Fibroblast of mammary gland (primary cell): ENCODE results near the gene PHLDB1.
A peak's percentile ranks its signal among the peaks of the same experiment; 100 is the strongest.

ENCODE experiments used
- DNase-seq: peaks from one replicate; pipeline ENCODE4 v3.0.0-alpha.2; 2010; ENCODE audit warnings: low read depth
- H3K4me3 ChIP-seq: 2 replicates; pipeline ENCODE4 v1.5.1; 2011; ENCODE audit warnings: low read depth, mild to moderate bottlenecking, low read length, moderate library complexity; ENCODE audit not compliant: control insufficient read depth
- TF ChIP-seq, protein P1 (sequence below): conservative IDR thresholded peaks from 2 replicates; pipeline ENCODE4 v1.5.1; 2011; ENCODE audit warnings: low read depth, low read length, inconsistent platforms; ENCODE audit not compliant: control insufficient read depth, insufficient read depth

The PHLDB1 gene

DNA sequence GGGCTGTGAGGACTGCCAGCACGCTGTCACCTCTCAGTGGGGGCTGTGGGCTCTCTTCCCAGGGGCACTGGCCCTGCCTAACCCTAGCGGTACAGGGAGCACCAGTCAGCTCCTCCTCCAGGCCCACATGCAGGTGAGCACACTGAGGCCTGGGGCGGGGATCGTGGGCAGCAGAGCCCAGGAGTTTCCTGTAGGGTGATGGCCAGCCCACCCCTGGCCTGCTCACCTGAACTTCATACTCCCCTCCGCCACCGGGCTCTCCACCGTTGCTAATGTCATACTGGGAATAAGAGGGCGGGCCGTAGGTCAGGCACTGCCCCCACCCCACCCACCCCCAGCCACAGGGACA is 82.1 kb downstream of the PHLDB1 start:
- H3K4me3 ChIP-seq, result peak overlapping the region; percentile 31
- DNase-seq, result no peak
- TF ChIP-seq, protein P1, sequence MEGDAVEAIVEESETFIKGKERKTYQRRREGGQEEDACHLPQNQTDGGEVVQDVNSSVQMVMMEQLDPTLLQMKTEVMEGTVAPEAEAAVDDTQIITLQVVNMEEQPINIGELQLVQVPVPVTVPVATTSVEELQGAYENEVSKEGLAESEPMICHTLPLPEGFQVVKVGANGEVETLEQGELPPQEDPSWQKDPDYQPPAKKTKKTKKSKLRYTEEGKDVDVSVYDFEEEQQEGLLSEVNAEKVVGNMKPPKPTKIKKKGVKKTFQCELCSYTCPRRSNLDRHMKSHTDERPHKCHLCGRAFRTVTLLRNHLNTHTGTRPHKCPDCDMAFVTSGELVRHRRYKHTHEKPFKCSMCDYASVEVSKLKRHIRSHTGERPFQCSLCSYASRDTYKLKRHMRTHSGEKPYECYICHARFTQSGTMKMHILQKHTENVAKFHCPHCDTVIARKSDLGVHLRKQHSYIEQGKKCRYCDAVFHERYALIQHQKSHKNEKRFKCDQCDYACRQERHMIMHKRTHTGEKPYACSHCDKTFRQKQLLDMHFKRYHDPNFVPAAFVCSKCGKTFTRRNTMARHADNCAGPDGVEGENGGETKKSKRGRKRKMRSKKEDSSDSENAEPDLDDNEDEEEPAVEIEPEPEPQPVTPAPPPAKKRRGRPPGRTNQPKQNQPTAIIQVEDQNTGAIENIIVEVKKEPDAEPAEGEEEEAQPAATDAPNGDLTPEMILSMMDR, result no peak

GRCh38 chr11:118689852-118690552 is 82.6 kb downstream of the PHLDB1 start:
- DNase-seq, result peak; percentile 86
- TF ChIP-seq, protein P1, result peak; percentile 72
- H3K4me3 ChIP-seq, result peak overlapping the region; percentile 31

DNA sequence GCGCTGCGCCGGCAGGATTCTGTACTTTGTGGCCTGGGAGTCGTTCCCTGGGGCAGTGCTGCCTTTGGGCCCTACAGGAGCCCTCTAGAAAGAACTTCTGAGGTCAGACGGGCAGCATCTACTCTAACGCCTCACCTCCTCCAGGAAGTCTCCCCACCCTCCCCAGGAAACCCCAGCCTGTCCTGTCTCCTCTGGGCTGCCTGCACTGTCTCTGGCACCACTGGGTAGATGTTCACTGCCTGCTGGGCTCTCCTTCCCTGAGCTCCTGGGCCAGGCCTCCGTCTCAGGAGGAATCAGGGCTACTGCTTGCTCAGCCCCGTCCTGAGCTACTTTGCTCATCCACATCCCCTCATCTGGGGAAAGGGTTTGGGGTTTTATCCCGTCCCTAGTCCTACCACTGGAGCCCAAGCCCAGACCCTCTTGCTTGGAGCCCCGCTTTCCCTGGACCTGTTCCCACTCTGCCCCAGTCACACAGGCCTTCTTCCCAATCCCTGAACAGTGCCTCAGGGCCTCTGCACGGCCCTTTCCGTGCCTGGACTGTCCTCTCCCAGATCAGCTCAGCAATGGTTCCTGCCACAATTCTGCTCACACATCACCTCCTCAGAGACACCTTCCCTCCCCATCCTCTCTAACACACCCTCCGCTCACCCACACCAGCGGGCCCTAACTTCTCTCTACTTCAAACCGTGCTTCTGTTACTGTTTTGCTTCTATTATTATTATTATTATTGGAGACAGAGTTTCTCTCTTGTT is 83.3 kb downstream of the PHLDB1 start:
- no peak overlapping the region for H3K4me3 ChIP-seq
- TF ChIP-seq, protein P1, result no peak
- DNase-seq, result no peak

GRCh38 chr11:118691926-118692830 is 84.8 kb downstream of the PHLDB1 start:
- peak; percentile 73 for DNase-seq
- TF ChIP-seq, protein P1, result no peak
- H3K4me3 ChIP-seq, result no peak overlapping the region

GRCh38 chr11:118694185-118694584 is 86.8 kb downstream of the PHLDB1 start:
- TF ChIP-seq, protein P1, result no peak
- no peak overlapping the region for H3K4me3 ChIP-seq
- DNase-seq, result no peak

DNA sequence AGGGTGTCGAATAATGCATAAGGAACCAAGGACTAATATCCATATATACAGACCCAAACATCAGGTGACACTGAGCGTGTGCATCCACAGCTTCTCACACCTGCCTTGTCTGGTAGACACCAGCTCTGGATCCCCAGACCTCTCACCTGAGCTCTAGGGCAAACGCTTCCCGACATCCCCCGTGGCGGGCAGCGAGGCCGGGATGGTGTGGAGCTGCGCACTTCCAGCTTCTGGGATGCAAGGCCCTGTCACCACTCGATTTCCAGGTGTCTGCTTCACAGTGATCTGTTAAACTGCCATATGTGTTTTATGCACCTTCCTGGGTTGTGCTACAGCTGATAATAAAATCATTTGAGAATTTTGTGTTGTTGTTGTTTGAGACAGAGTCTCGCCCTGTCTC is 87.4 kb downstream of the PHLDB1 start:
- no peak overlapping the region for H3K4me3 ChIP-seq
- no peak for DNase-seq
- TF ChIP-seq, protein P1, result no peak
